Muscle of leg (tissue), 11 donors: ENCODE measurements around the gene GRIN2A. TPM values are rescaled to one million over a fixed set of nuclear protein-coding genes. Genes with fewer than 3 reads are reported as not detected.

Source experiments
- DNase-seq: peaks from one replicate; pipeline ENCODE4 v3.0.0; 2013
- H3K27ac ChIP-seq: one replicate; pipeline ENCODE4 v1.5.1; 2013; ENCODE audit warnings: mild to moderate bottlenecking, low read length, control low read depth
- H3K27me3 ChIP-seq: one replicate; pipeline ENCODE4 v1.6.1; 2013; ENCODE audit warnings: low read length; ENCODE audit not compliant: control insufficient read depth, insufficient read depth
- H3K36me3 ChIP-seq: one replicate; pipeline ENCODE4 v1.6.1; 2013; ENCODE audit warnings: low read length; ENCODE audit not compliant: control insufficient read depth, insufficient read depth
- H3K4me1 ChIP-seq: one replicate; pipeline ENCODE4 v1.6.1; 2013; ENCODE audit warnings: low read length; ENCODE audit not compliant: control insufficient read depth, insufficient read depth
- H3K4me3 ChIP-seq: one replicate; pipeline ENCODE4 v1.5.1; 2013; ENCODE audit warnings: low read length, control low read depth
- H3K9me3 ChIP-seq: replicated peaks from 2 replicates; pipeline ENCODE4 v1.6.1; 2013; ENCODE audit warnings: low read depth, low read length; ENCODE audit not compliant: control insufficient read depth
- WGBS: methylation state at CpG from one replicate; pipeline ENCODE4 v1.1.5; 2013; ENCODE audit warnings: missing lambda C conversion rate; ENCODE audit not compliant: insufficient coverage; 5-methylcytosine and 5-hydroxymethylcytosine counted together
- polyA plus RNA-seq, 8 donors: library from polyadenylated mRNA; unstranded; fragments of 120-200 nt; gene quantifications; one replicate each; pipeline versions ENCODE4 v1.2.1 to v1.2.3, GENCODE V29; 2013; ENCODE audit warnings: inconsistent platforms in 1 of 8, low replicate concordance in 1 of 8; ENCODE audit not compliant: insufficient read length in 8 of 8, insufficient read depth in 1 of 8
- total RNA-seq: library from RNA; stranded (reverse); fragments of 120-200 nt; gene quantifications from one replicate; pipeline ENCODE4 v1.2.4, GENCODE V29; 2013

GRIN2A gene
- total and polyA plus RNA-seq, 9 donors, result 0.18 to 0.75 (median 0.35) TPM

DNA sequence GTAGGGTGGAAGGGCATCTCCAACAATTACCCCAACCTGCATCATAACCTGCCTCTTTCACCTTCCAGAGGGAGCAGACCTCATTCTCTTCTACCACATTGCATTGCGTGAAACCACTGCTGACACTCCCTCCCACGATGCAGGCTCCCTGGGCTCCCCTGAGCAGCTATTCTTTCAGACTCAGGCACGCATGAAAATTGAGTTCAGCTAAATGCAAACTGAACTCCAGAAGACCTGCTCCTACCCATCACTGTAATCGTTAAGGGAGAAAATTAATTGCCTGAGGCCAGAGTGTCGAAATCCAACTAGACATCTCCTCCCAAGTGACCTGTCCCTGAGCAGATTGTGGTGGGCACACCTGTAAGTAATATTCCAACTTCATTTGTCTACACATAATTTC is 186.0 kb downstream of the GRIN2A start:
- H3K36me3 ChIP-seq, result no peaks in the 10 kb centered on the region
- H3K27me3 ChIP-seq, result no peaks in the 10 kb centered on the region
- no peaks in the 10 kb centered on the region for H3K4me1 ChIP-seq
- no peak overlapping the region for H3K4me3 ChIP-seq
- no peaks in the 10 kb centered on the region for H3K9me3 ChIP-seq
- no peak overlapping the region for H3K27ac ChIP-seq
- no peak for DNase-seq
- 14% methylated on average over 1 of the region's 5 CpGs for WGBS

DNA sequence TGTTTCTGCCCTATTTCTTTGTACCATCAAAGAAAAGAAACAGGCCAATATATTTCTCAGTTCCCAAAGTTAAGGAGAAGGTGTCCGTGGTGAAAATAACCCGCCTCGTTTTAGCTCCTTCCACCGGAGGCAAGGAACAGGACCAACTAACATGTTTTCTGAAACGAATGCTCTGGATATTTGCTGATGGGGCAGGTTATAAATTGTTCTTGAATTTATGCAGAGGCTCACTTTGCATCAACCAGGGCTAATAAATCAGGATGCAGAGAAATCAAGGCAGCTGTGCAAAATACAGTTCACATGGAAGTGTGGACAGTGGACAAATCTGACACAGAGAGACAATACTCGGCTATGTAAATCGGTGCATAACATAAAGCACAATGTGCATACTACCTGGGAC is 189.8 kb downstream of the GRIN2A start:
- no peaks in the 10 kb centered on the region for H3K4me1 ChIP-seq
- no peaks in the 10 kb centered on the region for H3K27me3 ChIP-seq
- no peak overlapping the region for H3K27ac ChIP-seq
- no peak overlapping the region for H3K4me3 ChIP-seq
- DNase-seq, result no peak
- no peaks in the 10 kb centered on the region for H3K9me3 ChIP-seq
- no peaks in the 10 kb centered on the region for H3K36me3 ChIP-seq
- WGBS, result 77% methylated on average over 2 of the region's 7 CpGs

- Histone ChIP-seq H3K27ac (no peak overlapping the region), H3K9me3 (no peaks in the 10 kb centered on the region), H3K4me1 (no peaks in the 10 kb centered on the region), H3K27me3 (no peaks in the 10 kb centered on the region), H3K36me3 (no peaks in the 10 kb centered on the region), H3K4me3 (no peak overlapping the region)
- 60% methylated on average over 1 of the region's 1 CpG for WGBS
- no peak for DNase-seq
These were observed 201.2 kb downstream of the GRIN2A start for GRCh38 chr16:9980981-9981380.

- Histone ChIP-seq H3K36me3 (no peaks in the 10 kb centered on the region), H3K27ac (no peak overlapping the region), H3K4me3 (no peak overlapping the region), H3K27me3 (no peaks in the 10 kb centered on the region), H3K9me3 (no peaks in the 10 kb centered on the region), H3K4me1 (no peaks in the 10 kb centered on the region)
- DNase-seq, result no peak
- 67% methylated on average over 1 of the region's 2 CpGs for WGBS
These were observed 204.0 kb downstream of the GRIN2A start for GRCh38 chr16:9978160-9978725.

DNA sequence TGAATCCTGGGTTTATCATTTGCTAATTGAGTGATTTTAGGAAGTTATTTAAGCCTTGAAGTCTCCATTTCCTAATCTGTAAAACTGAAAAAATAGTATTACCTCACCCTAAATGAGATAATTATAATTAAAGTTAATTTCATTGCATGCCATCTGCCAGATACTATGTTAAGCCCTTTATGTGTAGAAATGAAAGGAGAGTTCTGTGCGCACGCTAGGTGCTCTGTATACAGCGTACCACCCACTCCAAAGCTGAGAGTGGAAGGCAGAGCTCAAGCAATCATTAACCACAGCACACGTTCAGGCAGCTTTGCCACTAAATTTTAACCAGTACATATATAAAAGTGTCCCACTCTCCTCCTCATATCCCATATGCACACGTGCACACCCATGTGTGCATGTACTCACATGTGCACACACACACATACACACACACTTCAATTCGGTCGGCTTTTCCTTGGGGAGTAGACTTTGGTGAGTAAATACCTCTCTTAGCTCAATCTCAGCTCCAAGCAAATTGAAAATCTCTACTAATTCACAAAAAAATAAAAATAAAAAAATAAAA is 204.8 kb downstream of the GRIN2A start:
- H3K9me3 ChIP-seq, result no peaks in the 10 kb centered on the region
- no peak overlapping the region for H3K27ac ChIP-seq
- H3K4me1 ChIP-seq, result no peaks in the 10 kb centered on the region
- H3K27me3 ChIP-seq, result no peaks in the 10 kb centered on the region
- 20% methylated on average over 1 of the region's 7 CpGs for WGBS
- no peak overlapping the region for H3K4me3 ChIP-seq
- no peaks in the 10 kb centered on the region for H3K36me3 ChIP-seq
- no peak for DNase-seq

GRCh38 chr16:9976601-9977000 is 205.6 kb downstream of the GRIN2A start:
- H3K4me3 ChIP-seq, result no peak overlapping the region
- no peaks in the 10 kb centered on the region for H3K36me3 ChIP-seq
- no peak for DNase-seq
- H3K4me1 ChIP-seq, result no peaks in the 10 kb centered on the region
- H3K27ac ChIP-seq, result no peak overlapping the region
- 89% methylated on average over 9 of the region's 9 CpGs for WGBS
- no peaks in the 10 kb centered on the region for H3K27me3 ChIP-seq
- H3K9me3 ChIP-seq, result no peaks in the 10 kb centered on the region

DNA sequence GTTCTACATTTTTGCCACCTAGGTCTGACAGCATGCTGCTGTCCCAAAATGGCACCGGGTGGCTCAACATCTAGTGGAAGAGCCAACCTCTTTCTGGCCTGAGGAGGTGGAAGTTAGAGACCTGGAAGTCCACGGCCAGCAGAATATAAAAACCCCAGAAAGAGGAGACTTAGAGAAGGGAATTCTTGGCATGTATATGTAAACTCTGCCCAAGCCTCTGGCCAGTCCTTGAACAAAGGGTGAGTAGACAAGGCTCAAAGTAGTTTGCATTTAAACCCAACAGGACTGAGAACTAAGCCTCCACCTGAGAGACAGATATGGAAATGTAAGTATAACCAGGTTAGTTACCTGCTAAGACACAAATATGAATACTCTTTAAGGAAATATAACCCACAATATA is 210.3 kb downstream of the GRIN2A start:
- Histone ChIP-seq H3K27me3 (no peaks in the 10 kb centered on the region), H3K36me3 (no peaks in the 10 kb centered on the region), H3K4me1 (no peaks in the 10 kb centered on the region), H3K9me3 (no peaks in the 10 kb centered on the region), H3K27ac (no peak overlapping the region), H3K4me3 (no peak overlapping the region)
- no peak for DNase-seq
- no CpG with 5 or more reads among the region's 2 CpGs for WGBS

- no peaks in the 10 kb centered on the region for H3K27me3 ChIP-seq
- no peaks in the 10 kb centered on the region for H3K9me3 ChIP-seq
- no peaks in the 10 kb centered on the region for H3K4me1 ChIP-seq
- H3K36me3 ChIP-seq, result no peaks in the 10 kb centered on the region
- H3K27ac ChIP-seq, result no peak overlapping the region
- H3K4me3 ChIP-seq, result no peak overlapping the region
- 100% methylated on average over 1 of the region's 1 CpG for WGBS
- DNase-seq, result no peak
These were observed 211.4 kb downstream of the GRIN2A start for GRCh38 chr16:9970796-9971195.

GRCh38 chr16:9970244-9970643 is 212.0 kb downstream of the GRIN2A start:
- H3K27me3 ChIP-seq, result no peaks in the 10 kb centered on the region
- H3K4me1 ChIP-seq, result no peaks in the 10 kb centered on the region
- H3K36me3 ChIP-seq, result no peaks in the 10 kb centered on the region
- no peak overlapping the region for H3K27ac ChIP-seq
- H3K4me3 ChIP-seq, result no peak overlapping the region
- WGBS, result 91% methylated on average over 1 of the region's 2 CpGs
- no peak for DNase-seq
- H3K9me3 ChIP-seq, result no peaks in the 10 kb centered on the region

GRCh38 chr16:9969580-9969979 is 212.6 kb downstream of the GRIN2A start:
- Histone ChIP-seq H3K27ac (no peak overlapping the region), H3K36me3 (no peaks in the 10 kb centered on the region), H3K27me3 (no peaks in the 10 kb centered on the region), H3K4me3 (no peak overlapping the region), H3K9me3 (no peaks in the 10 kb centered on the region), H3K4me1 (no peaks in the 10 kb centered on the region)
- WGBS, result 100% methylated on average over 3 of the region's 4 CpGs
- no peak for DNase-seq
